Activated CD4-positive, CD25-positive, alpha-beta regulatory T cell treated with anti-CD3 and anti-CD28 coated beads, Interleukin-2, amount 50 U/mL, for 24 hours (primary cell): ENCODE data around the gene UBE2L5.

Experiments
- ATAC-seq, 2 donors: fragments of 150-1000 bp; cut with Tn5 transposase; one replicate each; pipeline ENCODE4 v1.10.0; 2021; ENCODE audit warnings: mild to moderate bottlenecking in 1 of 2, moderate library complexity in 1 of 2

The UBE2L5 gene

DNA sequence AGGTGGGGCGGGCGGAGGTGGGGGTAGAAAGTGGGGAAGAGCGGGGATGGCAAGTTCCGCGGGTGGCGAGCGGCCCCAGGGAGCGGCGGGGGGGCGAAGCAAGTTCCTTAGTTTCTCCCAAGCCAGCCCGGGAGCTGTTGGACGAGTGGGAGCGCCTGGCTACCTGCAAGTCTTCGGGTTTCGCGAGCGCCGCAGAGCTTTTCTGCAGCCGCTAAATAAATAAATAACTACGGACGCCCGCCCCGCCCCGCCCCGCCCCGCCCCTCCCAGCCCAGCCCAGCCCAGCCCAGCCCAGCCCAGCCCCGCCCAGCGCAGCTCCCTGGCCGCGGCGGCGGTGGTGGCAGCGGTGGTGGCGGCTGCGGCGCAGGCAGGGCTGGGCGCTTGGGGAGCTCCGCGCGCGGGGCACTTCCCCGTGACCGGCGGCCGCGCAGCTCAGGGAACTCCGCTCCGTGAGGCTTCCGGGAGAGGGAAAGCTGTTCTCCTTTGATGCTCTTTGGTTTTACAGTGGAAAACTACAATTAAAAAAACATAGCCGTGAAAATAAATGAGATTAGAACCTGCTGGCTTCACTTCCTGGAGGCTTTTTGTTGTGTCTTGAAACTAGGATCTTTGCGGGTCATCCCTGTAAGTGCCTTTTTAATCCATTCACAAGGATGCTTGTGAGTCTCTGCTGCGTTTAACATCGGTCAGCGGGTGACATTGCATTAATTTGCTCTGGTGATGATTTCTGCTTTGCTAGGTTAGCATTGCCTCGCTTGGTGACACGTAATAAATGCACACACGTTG, at the start of gene UBE2L5:
TSS of gene UBE2L5 (plus strand) at position 440 of the 786 bp plus-strand sequence. CDS start 5,498 bp downstream, outside the sequence.
- ATAC-seq, result peak; percentile 90 to 93

- ATAC-seq, result peak; percentile 11 to 21
Observed at GRCh38 chr13:30373727-30374126, 48.6 kb upstream of the UBE2L5 start.

DNA sequence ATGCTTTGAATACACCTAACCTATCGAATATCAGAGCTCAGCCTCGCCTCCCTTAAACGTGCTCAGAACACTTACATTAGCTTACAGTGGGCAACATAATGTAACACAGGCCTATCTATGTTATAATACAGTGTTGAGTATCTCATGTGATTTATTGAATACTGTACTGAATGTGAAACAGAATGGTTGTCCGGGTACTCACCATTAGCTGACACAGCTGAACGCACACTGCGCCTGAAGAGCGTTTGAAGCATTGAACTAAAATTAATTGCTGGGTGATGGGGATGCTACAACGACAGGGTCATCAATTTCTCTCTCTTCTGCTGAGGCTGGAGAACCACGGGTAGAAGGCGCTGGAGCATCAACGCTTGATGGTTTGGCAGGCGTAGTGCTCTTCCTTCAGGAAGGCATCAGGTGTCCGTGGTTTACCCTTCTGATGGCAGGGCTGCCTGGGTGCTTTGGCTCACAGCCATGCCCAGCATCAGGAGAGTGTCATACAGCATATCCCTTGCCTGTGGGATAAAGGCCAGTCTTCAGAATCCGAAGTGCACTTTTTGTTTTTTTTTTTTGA, 46.9 kb upstream of the UBE2L5 start:
- ATAC-seq, result peak in 1 of 2 donors; percentile 8

DNA sequence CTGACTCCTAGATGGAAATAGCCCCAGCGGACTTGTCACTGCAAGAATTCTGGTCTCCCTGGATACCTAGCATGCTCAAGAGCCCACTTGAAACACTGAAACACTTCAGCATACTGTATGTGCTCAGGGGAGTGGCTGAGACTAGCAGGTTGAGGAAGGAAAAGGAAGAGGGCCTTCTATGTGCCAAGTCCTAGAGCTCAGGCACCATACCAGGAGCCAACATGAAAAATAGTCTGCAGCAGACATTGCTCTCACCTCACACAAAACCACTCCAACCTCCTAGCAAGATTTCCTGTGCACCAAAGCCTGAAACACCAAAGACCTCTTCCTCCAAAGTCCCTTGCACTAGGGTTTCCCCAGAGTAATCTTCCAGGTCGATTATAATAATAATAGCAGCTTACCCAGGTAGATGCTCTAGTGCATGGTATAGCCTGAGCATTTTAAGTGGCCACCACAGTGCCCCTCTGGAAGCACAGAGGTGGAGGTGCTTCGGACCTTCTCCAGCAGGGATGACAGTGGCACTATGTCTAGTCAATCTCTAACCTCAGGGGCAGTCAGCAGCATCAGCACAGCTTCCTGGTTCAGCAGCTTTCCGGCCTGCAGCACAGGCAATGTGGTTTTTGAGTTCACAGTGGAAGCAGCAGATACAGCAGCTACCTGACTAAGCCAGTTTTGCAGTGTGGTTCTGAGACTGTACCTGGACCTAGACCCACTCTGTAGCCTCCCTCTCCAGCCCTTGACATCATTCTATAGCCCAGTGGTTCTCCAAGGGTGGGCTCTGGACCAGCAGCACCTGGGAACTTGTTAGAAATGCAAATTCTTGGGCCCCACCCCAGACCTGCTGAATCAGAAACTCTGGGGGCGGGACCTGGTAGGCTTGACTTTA, 45.6 kb upstream of the UBE2L5 start:
- ATAC-seq, result peak; percentile 70 to 71

DNA sequence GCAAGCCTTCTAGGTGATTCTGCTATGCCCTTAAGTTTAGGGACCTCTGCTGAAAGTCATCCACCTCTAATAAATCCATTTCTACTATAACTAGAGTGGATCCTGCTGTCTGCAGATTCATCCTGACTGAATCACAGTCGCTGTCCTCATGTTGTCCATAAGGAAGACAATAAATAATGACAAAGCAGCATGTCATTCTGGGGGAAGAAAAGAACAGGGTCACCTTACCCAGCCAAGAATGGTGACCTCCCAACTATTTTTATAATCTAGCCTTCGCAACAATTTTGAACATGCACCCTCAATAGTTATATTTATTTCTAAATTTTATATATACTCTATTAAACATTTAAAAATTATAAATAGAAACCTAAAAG, 45.0 kb upstream of the UBE2L5 start:
- ATAC-seq, result no peak

GRCh38 chr13:30378191-30378590, 44.1 kb upstream of the UBE2L5 start:
- ATAC-seq, result no peak

DNA sequence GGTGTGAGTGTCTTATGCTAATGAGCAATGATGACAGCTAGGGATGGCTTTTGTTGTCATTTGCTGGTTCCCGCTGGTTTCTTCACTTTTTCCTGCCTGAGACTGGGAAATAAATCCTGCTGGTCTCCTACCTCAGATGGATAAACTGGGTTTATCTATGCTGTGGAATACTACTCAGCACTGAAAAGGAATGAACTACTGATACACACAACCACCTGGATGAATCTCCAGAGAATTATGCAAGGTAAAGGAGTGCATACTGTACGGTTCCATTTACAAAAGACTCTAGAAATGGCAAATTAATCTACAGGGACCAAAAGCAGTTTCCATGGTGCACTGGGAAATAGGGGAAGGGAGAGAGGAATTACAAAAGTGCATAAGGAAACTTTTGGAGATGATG, 41.2 kb upstream of the UBE2L5 start:
- no peak for ATAC-seq

GRCh38 chr13:30382836-30383525, 39.3 kb upstream of the UBE2L5 start:
- ATAC-seq, result no peak

DNA sequence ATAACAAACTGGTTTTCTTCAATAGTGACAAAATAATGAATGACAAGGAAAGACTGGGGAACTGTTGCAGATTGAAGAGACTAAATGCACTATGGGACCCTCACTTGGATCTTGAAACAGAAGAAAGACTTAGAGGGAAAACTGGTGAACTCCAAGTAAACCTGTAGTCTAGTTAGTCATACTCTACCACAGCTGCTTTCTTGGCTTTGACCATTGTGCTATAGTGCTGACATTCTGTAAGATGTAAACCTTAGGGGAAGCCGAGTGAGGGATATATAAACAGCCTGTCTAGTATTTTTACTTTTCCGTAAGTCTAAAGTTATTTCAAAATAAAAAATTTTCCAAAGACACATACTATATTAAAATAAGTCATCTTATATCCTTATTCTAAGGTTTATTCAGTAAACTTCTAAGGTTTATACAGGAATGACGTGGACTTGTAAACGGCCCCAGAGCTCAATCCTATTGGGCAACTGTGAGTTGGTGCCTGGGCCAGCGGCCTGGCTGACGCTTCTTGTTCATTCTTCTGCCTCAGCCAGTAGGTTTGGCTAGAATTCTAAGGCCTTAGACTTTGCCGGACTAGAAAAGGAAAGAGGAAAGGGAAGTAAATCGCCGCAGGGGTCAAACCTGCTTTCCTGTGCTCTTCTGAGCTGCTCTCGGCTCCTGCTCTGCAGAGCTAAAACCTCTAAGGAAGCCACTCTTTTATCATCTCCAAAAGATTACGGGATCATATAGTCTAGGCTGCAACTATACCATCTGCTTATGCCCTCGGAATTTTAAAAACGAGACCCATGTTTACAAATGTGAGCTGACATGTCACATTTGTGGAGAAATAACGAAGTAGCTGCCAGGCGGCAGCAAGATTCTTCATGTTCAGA, 33.6 kb upstream of the UBE2L5 start:
- no peak for ATAC-seq

GRCh38 chr13:30391956-30392680, 30.2 kb upstream of the UBE2L5 start:
- ATAC-seq, result no peak

DNA sequence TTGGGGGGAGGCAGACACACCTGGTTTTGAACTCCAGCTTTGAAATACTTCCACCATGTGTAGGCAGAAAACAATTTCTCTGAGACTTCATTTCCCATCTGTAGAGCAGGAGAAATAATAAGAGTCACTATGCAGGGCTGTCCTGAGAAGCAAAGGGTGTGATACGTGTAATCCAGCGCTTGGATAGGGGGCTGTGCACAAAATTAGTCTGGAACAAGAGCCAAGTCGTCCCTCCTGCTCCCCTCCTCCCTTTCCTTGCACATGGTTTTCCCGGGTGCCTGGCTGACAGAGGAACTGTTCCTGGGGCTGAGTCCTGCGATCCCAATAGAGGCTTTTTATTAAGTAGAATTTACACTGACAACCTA, 29.6 kb upstream of the UBE2L5 start:
- no peak for ATAC-seq

DNA sequence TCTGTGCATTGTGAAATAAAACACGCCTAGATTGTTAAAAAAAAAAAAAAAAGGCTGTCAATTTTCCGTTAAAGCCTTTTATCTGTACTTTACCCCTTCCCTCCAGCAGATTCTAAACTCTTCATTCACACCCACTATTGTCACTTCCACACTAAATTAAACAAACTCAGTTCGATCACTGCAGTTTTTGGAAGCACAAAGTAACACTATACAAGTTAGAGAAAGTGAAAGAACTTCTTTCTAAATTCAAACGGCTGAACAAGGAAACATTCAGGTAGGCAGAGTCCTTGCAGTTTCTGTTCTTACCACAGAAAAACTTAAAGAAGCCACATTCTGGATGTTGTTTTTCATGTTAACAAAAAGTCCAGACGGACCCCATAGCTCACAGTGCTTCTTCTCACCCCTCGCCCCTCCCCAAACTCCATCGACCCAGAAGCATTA, 27.5 kb upstream of the UBE2L5 start:
- ATAC-seq, result peak; percentile 53 to 68

GRCh38 chr13:30395192-30396158, 26.8 kb upstream of the UBE2L5 start:
- ATAC-seq, result peak; percentile 45 to 47

GRCh38 chr13:30396434-30397075, 25.7 kb upstream of the UBE2L5 start:
- peak; percentile 86 for ATAC-seq

GRCh38 chr13:30398601-30399072, 23.7 kb upstream of the UBE2L5 start:
- ATAC-seq, result no peak

DNA sequence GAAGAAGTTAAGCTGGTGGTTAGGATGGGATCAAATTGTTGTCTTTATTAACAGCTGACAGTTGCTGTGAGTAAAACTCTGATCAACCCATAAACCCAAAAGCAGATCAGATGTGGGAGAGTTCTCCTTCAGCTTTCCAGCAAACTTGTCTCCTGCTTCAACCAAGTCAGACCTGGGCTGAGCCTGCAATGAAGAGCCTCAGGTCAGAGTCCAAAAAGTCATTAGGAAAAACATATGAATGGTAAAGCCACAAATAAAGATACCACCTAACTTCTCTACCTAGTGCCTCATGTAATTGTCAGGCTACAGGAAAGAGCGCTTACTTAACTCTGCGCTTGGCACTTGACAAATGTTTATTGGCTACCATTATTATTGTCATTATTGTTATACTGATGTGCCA, 21.9 kb upstream of the UBE2L5 start:
- ATAC-seq, result no peak

DNA sequence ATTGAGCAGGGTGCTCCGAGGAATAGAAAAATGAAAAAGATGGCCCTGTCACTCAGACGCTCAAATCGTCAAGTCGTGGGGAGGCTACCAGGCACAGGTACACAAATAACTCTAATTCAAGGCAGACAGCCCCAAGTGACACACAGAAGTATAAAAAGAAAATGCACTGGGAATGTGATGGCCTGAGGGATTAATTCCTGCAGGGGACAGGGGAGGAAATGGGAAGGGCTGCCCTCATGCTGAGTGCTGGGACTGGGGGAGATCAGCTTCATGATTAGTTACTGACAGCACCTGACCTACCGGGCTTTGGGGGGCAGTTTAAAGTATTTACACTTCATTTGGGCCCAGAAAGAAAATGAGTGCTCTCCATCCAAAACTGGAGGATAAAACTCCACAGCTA, 20.9 kb upstream of the UBE2L5 start:
- no peak for ATAC-seq

GRCh38 chr13:30403456-30403855, 18.8 kb upstream of the UBE2L5 start:
- no peak for ATAC-seq

DNA sequence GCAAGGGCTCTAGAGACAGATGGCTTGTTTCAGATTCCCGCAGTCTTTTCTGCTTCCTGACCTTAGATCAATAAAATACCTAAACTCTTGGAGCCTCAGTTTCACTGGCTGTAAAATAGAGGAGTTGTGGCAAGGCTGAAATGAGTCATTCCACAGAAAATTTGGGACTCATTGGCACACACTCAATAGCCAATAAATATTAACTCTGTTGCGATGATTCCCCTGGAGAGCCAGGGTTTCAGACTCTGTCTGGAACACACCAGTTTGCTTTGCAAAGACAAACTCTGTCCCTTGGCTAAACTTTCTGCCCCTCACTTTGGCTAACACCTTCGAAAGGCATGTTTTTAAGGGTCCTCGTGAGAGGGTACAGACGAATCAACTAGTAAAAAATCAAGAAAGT, 18.1 kb upstream of the UBE2L5 start:
- ATAC-seq, result no peak
